B cell (primary cell): Measurements from ENCODE around the gene CDKL4.

Experiments
- EZH2 ChIP-seq: IDR thresholded peaks from 2 replicates; pipeline ENCODE4 v1.6.1; 2012; ENCODE audit warnings: borderline replicate concordance, low read depth, mild to moderate bottlenecking, moderate library complexity, low read length; ENCODE audit not compliant: insufficient read depth, poor library complexity, severe bottlenecking
- TF ChIP-seq, protein P1 (sequence below): fragments of 200-600 bp; IDR thresholded peaks from one replicate; pipeline ENCODE4 v1.8.0; 2022; ENCODE audit warnings: antibody characterized with exemption, mild to moderate bottlenecking

DNA sequence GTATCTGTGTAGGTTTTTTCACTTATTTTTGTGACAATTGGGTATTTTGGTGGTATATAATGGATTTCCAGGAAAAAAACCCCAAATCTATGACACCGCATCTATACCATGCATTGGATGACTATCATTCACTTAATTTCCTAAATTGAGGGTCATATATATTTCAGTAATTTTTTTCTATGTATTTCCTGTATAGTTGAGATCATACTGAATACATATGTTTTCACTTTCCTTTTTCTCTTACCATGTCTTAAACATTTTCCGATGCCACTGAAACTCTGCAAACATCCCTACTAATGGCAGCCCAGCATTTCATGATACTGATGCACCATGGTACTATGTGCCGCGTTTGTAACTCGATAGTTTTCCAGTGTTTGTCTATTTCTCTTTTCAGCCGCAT is 40.4 kb downstream of the CDKL4 start:
- TF ChIP-seq, protein P1, sequence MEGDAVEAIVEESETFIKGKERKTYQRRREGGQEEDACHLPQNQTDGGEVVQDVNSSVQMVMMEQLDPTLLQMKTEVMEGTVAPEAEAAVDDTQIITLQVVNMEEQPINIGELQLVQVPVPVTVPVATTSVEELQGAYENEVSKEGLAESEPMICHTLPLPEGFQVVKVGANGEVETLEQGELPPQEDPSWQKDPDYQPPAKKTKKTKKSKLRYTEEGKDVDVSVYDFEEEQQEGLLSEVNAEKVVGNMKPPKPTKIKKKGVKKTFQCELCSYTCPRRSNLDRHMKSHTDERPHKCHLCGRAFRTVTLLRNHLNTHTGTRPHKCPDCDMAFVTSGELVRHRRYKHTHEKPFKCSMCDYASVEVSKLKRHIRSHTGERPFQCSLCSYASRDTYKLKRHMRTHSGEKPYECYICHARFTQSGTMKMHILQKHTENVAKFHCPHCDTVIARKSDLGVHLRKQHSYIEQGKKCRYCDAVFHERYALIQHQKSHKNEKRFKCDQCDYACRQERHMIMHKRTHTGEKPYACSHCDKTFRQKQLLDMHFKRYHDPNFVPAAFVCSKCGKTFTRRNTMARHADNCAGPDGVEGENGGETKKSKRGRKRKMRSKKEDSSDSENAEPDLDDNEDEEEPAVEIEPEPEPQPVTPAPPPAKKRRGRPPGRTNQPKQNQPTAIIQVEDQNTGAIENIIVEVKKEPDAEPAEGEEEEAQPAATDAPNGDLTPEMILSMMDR, result no peak
- TF ChIP-seq EZH2, result no peak
